Measurements from ENCODE around the gene KIF18B. TPM values are rescaled to one million over a fixed set of nuclear protein-coding genes. Genes with fewer than 3 reads are reported as not detected.

Gene KIF18B
- total RNA-seq, 2 experiments from 2014 or later, result 0.05 to 0.08 TPM

- CTCF ChIA-PET, result no interaction called here
- no peak overlapping the region for H3K4me3 Mint-ChIP-seq
- no peaks in the 10 kb centered on the region for H3K9me3 Mint-ChIP-seq
- ATAC-seq (ENCODE audit: poor library complexity) (no peak), DNase-seq (no peak)
- Histone ChIP-seq H3K9me3 (ENCODE audit: control insufficient read depth in 1 of 2, insufficient read depth in 1 of 2, low read length in 2 of 2) (no peaks in the 10 kb centered on the region), H3K27ac (ENCODE audit: low read depth in 1 of 2, low read length in 2 of 2) (no peak overlapping the region), H3K36me3 (ENCODE audit: insufficient read depth, low read length) (no peaks in the 10 kb centered on the region), H3K27me3 (ENCODE audit: control insufficient read depth in 1 of 2, insufficient read depth in 2 of 2, low read length in 2 of 2) (no peaks in the 10 kb centered on the region), H3K4me3 (ENCODE audit: low read length) (no peak overlapping the region), H3K4me1 (ENCODE audit: insufficient read depth, low read length) (no peaks in the 10 kb centered on the region)
- no peaks in the 10 kb centered on the region for H3K36me3 Mint-ChIP-seq (ENCODE audit: low read depth)
- H3K4me1 Mint-ChIP-seq (ENCODE audit: low read depth), result no peaks in the 10 kb centered on the region
- no peaks in the 10 kb centered on the region for H3K27me3 Mint-ChIP-seq
- H3K27ac Mint-ChIP-seq, result no peak overlapping the region
- TF ChIP-seq CTCF (IDR thresholded peaks at IDR 0.05), result no peak
- intact Hi-C loops (cut with DNase I, micrococcal nuclease), result no loop called here
- POLR2A ChIA-PET, result no interaction called here
These were observed 14.8 kb downstream of the KIF18B start for GRCh38 chr17:44932787-44933097.

- H3K9me3 ChIP-seq (ENCODE audit: control insufficient read depth in 1 of 2, insufficient read depth in 1 of 2, low read length in 2 of 2), result no peaks in the 10 kb centered on the region
- ATAC-seq (ENCODE audit: poor library complexity) (no peak), DNase-seq (no peak)
- H3K4me3 ChIP-seq (ENCODE audit: low read length), result no peak overlapping the region
- H3K27ac ChIP-seq (ENCODE audit: low read depth in 1 of 2, low read length in 2 of 2), result no peak overlapping the region
- H3K36me3 ChIP-seq (ENCODE audit: insufficient read depth, low read length), result no peaks in the 10 kb centered on the region
- H3K27me3 Mint-ChIP-seq, result no peaks in the 10 kb centered on the region
- no peaks in the 10 kb centered on the region for H3K4me1 Mint-ChIP-seq (ENCODE audit: low read depth)
- H3K4me1 ChIP-seq (ENCODE audit: insufficient read depth, low read length), result no peaks in the 10 kb centered on the region
- ChIA-PET POLR2A (no interaction called here), CTCF (no interaction called here)
- H3K36me3 Mint-ChIP-seq (ENCODE audit: low read depth), result no peaks in the 10 kb centered on the region
- H3K27me3 ChIP-seq (ENCODE audit: control insufficient read depth in 1 of 2, insufficient read depth in 2 of 2, low read length in 2 of 2), result no peaks in the 10 kb centered on the region
- H3K27ac Mint-ChIP-seq, result no peak overlapping the region
- intact Hi-C loops (cut with DNase I, micrococcal nuclease), result no loop called here
- no peak overlapping the region for H3K4me3 Mint-ChIP-seq
- H3K9me3 Mint-ChIP-seq, result no peaks in the 10 kb centered on the region
- TF ChIP-seq CTCF (IDR thresholded peaks at IDR 0.05), result no peak
These were observed 15.3 kb downstream of the KIF18B start for GRCh38 chr17:44932096-44932786.

- no peaks in the 10 kb centered on the region for H3K4me1 ChIP-seq (ENCODE audit: insufficient read depth, low read length)
- H3K4me3 ChIP-seq (ENCODE audit: low read length), result no peak overlapping the region
- no peaks in the 10 kb centered on the region for H3K36me3 Mint-ChIP-seq (ENCODE audit: low read depth)
- ATAC-seq (ENCODE audit: poor library complexity), result no peak
- no peaks in the 10 kb centered on the region for H3K9me3 Mint-ChIP-seq
- DNase-seq, result no peak
- no peak overlapping the region for H3K4me3 Mint-ChIP-seq
- POLR2A ChIA-PET, result no interaction called here
- no peaks in the 10 kb centered on the region for H3K4me1 Mint-ChIP-seq (ENCODE audit: low read depth)
- TF ChIP-seq CTCF (IDR thresholded peaks at IDR 0.05), result no peak
- no peak overlapping the region for H3K27ac Mint-ChIP-seq
- no peaks in the 10 kb centered on the region for H3K27me3 ChIP-seq (ENCODE audit: control insufficient read depth in 1 of 2, insufficient read depth in 2 of 2, low read length in 2 of 2)
- CTCF ChIA-PET, result no interaction called here
- no peaks in the 10 kb centered on the region for H3K9me3 ChIP-seq (ENCODE audit: control insufficient read depth in 1 of 2, insufficient read depth in 1 of 2, low read length in 2 of 2)
- intact Hi-C loops (cut with DNase I, micrococcal nuclease), result no loop called here
- no peaks in the 10 kb centered on the region for H3K36me3 ChIP-seq (ENCODE audit: insufficient read depth, low read length)
- H3K27me3 Mint-ChIP-seq, result no peaks in the 10 kb centered on the region
- no peak overlapping the region for H3K27ac ChIP-seq (ENCODE audit: low read depth in 1 of 2, low read length in 2 of 2)
These were observed 16.2 kb downstream of the KIF18B start for GRCh38 chr17:44931376-44931775.
